Lung (tissue), 12 donors: ENCODE results near the gene NUP210L. TPM values are rescaled to one million over a fixed set of nuclear protein-coding genes. Genes with fewer than 3 reads are reported as not detected.

Experiments used
- ATAC-seq: fragments of 200-7000 bp; cut with Tn5 transposase; one replicate; pipeline ENCODE4 v1.9.1; 2020; ENCODE audit warnings: moderate number of reproducible peaks; ENCODE audit not compliant: insufficient read depth, low FRiP score
- DNase-seq, 3 donors: peaks; one replicate each; pipeline ENCODE4 v3.0.0-alpha.2; 2013 to 2017
- H3K27ac ChIP-seq, 2 donors: one replicate each; pipeline ENCODE4 v1.5.1; 2013; ENCODE audit warnings: mild to moderate bottlenecking in 2 of 2, moderate library complexity in 2 of 2, control low read depth in 1 of 2, inconsistent platforms in 1 of 2, low read depth in 1 of 2, low read length in 1 of 2
- H3K27me3 ChIP-seq, 3 donors: one replicate each; pipeline ENCODE4 v1.5.1; 2013; ENCODE audit warnings: low read length in 2 of 3; ENCODE audit not compliant: control insufficient read depth in 3 of 3, insufficient read depth in 3 of 3
- H3K36me3 ChIP-seq, 4 donors: one replicate each; pipeline ENCODE4 v1.5.1; 2013; ENCODE audit warnings: low read length in 4 of 4, mild to moderate bottlenecking in 1 of 4, moderate library complexity in 1 of 4; ENCODE audit not compliant: control insufficient read depth in 4 of 4, insufficient read depth in 4 of 4
- H3K4me1 ChIP-seq, 5 donors: one replicate each; pipeline ENCODE4 v1.5.1; 2013; ENCODE audit warnings: low read length in 5 of 5, mild to moderate bottlenecking in 2 of 5, moderate library complexity in 1 of 5; ENCODE audit not compliant: control insufficient read depth in 5 of 5, insufficient read depth in 5 of 5
- H3K4me3 ChIP-seq: one replicate; pipeline ENCODE4 v1.5.1; 2013; ENCODE audit warnings: mild to moderate bottlenecking, control low read depth, moderate library complexity
- H3K9ac ChIP-seq, 2 donors: one replicate each; pipeline ENCODE4 v1.5.1; 2013; ENCODE audit warnings: low read length in 2 of 2, control low read depth in 1 of 2; ENCODE audit not compliant: insufficient read depth in 1 of 2
- H3K9me3 ChIP-seq, 4 donors: one replicate each; pipeline ENCODE4 v1.5.1; 2013; ENCODE audit warnings: low read length in 3 of 4, mild to moderate bottlenecking in 1 of 4, moderate library complexity in 1 of 4; ENCODE audit not compliant: control insufficient read depth in 4 of 4, insufficient read depth in 3 of 4
- CTCF ChIP-seq: IDR thresholded peaks from 2 replicates; pipeline ENCODE4 v1.5.1; 2012; ENCODE audit warnings: mild to moderate bottlenecking; ENCODE audit errors: control extremely low read depth, extremely low read depth
- WGBS, 2 donors: extraction: QIAGEN DNeasy Blood & Tissue Kit; methylation state at CpG; one replicate each; pipeline ENCODE4 v1.1.7; 2013; 5-methylcytosine and 5-hydroxymethylcytosine counted together
- polyA plus RNA-seq, 2 donors: library from polyadenylated mRNA; stranded (reverse); fragments of 200-250 nt; gene quantifications; one replicate each; pipeline ENCODE4 v1.2.1, GENCODE V29; 2013
- total RNA-seq, 2 donors: library from RNA; depleted of rRNA in 1 of 2; stranded (reverse); fragments of >200 nt in 1 of 2; gene quantifications; one replicate each; pipeline ENCODE4 v1.2.1, GENCODE V29; 2014 to 2021
- donor health status: control.
- donor health status: control.
- donor health status: Bipolar disorder and iron deficiency.
- donor health status: healthy.
- donor health status: DM: yes; HTN: yes; CAD: no.

NUP210L gene
- total and polyA plus RNA-seq, 4 donors = 0.03 to 0.26 (median 0.09) TPM

GRCh38 chr1:153958111-153958960 is 196.5 kb downstream of the NUP210L start, which contains the start of gene CRTC2:
TSS of gene CRTC2 (minus strand) at chr1:153958612. CDS start at chr1:153958497, 115 bp downstream.
- Histone ChIP-seq H3K4me3 (peak within 1 kb of the TSS; percentile 72), H3K27me3 (no peaks in the 10 kb centered on the region), H3K4me1 (peaks cover 14 to 47% (median 20%) of the 10 kb centered on the region in 5 donors), H3K36me3 (peaks cover 2 to 24% (median 10%) of the 10 kb centered on the region in 4 donors), H3K9ac (peak within 1 kb of the TSS; percentile 80 to 82), H3K27ac (peak within 1 kb of the TSS; percentile 88 to 94), H3K9me3 (no peaks in the 10 kb centered on the region)
- WGBS, 2 donors = 0% methylated on average over 64 to 74 of the region's 75 CpGs
- TF ChIP-seq CTCF = no peak
- peak; percentile 94 for ATAC-seq
- peak; percentile 99 for DNase-seq

- peaks cover 14 to 44% (median 20%) of the 10 kb centered on the region in 5 donors for H3K4me1 ChIP-seq
- ATAC-seq (no peak), DNase-seq (peak in 1 of 3 donors; percentile 40)
- WGBS, 2 donors = 0% methylated on average over 13 of the region's 13 CpGs
- peak overlapping the region; percentile 88 to 94 for H3K27ac ChIP-seq
- H3K27me3 ChIP-seq = no peaks in the 10 kb centered on the region
- H3K4me3 ChIP-seq = peak overlapping the region; percentile 72
- H3K9ac ChIP-seq = peak overlapping the region; percentile 80 to 82
- peaks cover 2 to 26% (median 10%) of the 10 kb centered on the region in 4 donors for H3K36me3 ChIP-seq
- TF ChIP-seq CTCF = no peak
- H3K9me3 ChIP-seq = no peaks in the 10 kb centered on the region
Measured at GRCh38 chr1:153957744-153958110, 197.1 kb downstream of the NUP210L start.

- TF ChIP-seq CTCF = no peak
- H3K36me3 ChIP-seq = peaks cover 4 to 32% (median 16%) of the 10 kb centered on the region in 4 donors
- H3K9ac ChIP-seq = peak overlapping the region; percentile 80 to 82
Measured at GRCh38 chr1:153956997-153957715, 197.7 kb downstream of the NUP210L start.

More at GRCh38 chr1:153956997-153957715, 197.7 kb downstream of the NUP210L start:
- 32 to 34% methylated on average over 6 of the region's 6 CpGs for WGBS, 2 donors
- DNase-seq (no peak), ATAC-seq (no peak)
- Histone ChIP-seq H3K9me3 (no peaks in the 10 kb centered on the region), H3K27ac (peak overlapping the region; percentile 88 to 94), H3K27me3 (no peaks in the 10 kb centered on the region), H3K4me1 (peaks cover 11 to 38% (median 15%) of the 10 kb centered on the region in 5 donors), H3K4me3 (peak overlapping the region; percentile 72)
